Measurements from ENCODE around the gene GPSM3. TPM values are rescaled to one million over a fixed set of nuclear protein-coding genes. Genes with fewer than 3 reads are reported as not detected.

GPSM3 gene
- total and polyA plus RNA-seq, 2 of the 13 experiments (the other 11 are each of a cell fraction or from before 2014, with no cell fraction given) = 0.18 to 6.2 TPM

- TF ChIP-seq ZHX2 (IDR thresholded peaks at IDR 0.05; ENCODE audit: low read depth) = no peak
- no peak for TF ChIP-seq ZHX2 (CRISPR knock-in tag; IDR thresholded peaks at IDR 0.05; ENCODE audit: borderline replicate concordance)
- no peak for TF ChIP-seq ZNF275 (CRISPR knock-in tag; IDR thresholded peaks at IDR 0.05; ENCODE audit: borderline replicate concordance)
- no peak for TF ChIP-seq MEF2D (CRISPR knock-in tag; IDR thresholded peaks at IDR 0.05)
- TF ChIP-seq NCOA2 (CRISPR knock-in tag; IDR thresholded peaks at IDR 0.05) = no peak
- TF ChIP-seq RBAK (CRISPR knock-in tag; IDR thresholded peaks at IDR 0.05) = no peak
- no peak for TF ChIP-seq FOXO1 (CRISPR knock-in tag; IDR thresholded peaks at IDR 0.05)
- TF ChIP-seq ATM (IDR thresholded peaks at IDR 0.05; ENCODE audit: borderline replicate concordance) = no peak
- no peak for TF ChIP-seq JUN (CRISPR knock-in tag; IDR thresholded peaks at IDR 0.05)
- no peak for TF ChIP-seq REL (CRISPR knock-in tag; conservative IDR thresholded peaks at IDR 0.05)
- no peak for TF ChIP-seq THRA (CRISPR knock-in tag; IDR thresholded peaks at IDR 0.05; ENCODE audit: borderline replicate concordance)
- 0 out of 2 replicates have a peak, but pooled peaks have one; percentile 32 for TF ChIP-seq HNF4A (CRISPR knock-in tag; IDR thresholded peaks at IDR 0.05)
- TF ChIP-seq STAT6 (CRISPR knock-in tag; IDR thresholded peaks at IDR 0.05; ENCODE audit: borderline replicate concordance) = no peak
- TF ChIP-seq STAG1 (CRISPR knock-in tag; IDR thresholded peaks at IDR 0.05) = peak; percentile 30
- no peak for TF ChIP-seq FOXP4 (CRISPR knock-in tag; IDR thresholded peaks at IDR 0.05)
- TF ChIP-seq MAF1 (CRISPR knock-in tag; IDR thresholded peaks at IDR 0.05; ENCODE audit: borderline replicate concordance) = no peak
Measured at GRCh38 chr6:32168807-32169591, 23.4 kb downstream of the GPSM3 start (continued).
